H1 (cell line): Measurements from ENCODE around the gene PLCB1. TPM values are rescaled to one million over a fixed set of nuclear protein-coding genes. Genes with fewer than 3 reads are reported as not detected.

ENCODE experiments used
- CTCF ChIA-PET: fragments of 300-600 bp; sonication (Branson Sonifier 250); formaldehyde crosslinking; loops from one replicate; lab custom pipeline; 2021; ENCODE audit not compliant: partially characterized antibody; lab: Charles Lee
- POLR2A ChIA-PET: fragments of 300-600 bp; sonication (Branson Sonifier 250); formaldehyde crosslinking; loops from one replicate; lab custom pipeline; 2021; ENCODE audit warnings: inconsistent platforms; ENCODE audit not compliant: partially characterized antibody; lab: Charles Lee
- DNase-seq, 2 experiments: peaks; one replicate each; pipeline versions ENCODE4 v3.0.0 to v3.0.0-alpha.2; 2010 to 2022; ENCODE audit warnings: low spot score in 2 of 2, low read depth in 1 of 2, mixed read lengths in 1 of 2
- FAIRE-seq: peaks from 2 replicates; lab custom pipeline; 2011; peaks lifted over from hg19 to GRCh38; lab: Jason Lieb, UNC
- H2AFZ ChIP-seq: 2 replicates; pipeline ENCODE4 v1.8.1; 2012; ENCODE audit warnings: low read length, inconsistent platforms
- H2AK5ac ChIP-seq: 2 replicates; pipeline ENCODE4 v1.6.1; 2013; ENCODE audit warnings: low read depth, low read length
- H2BK120ac ChIP-seq: replicated peaks from 2 replicates; pipeline ENCODE3; 2013; ENCODE audit warnings: low read depth, low read length, inconsistent platforms
- H2BK12ac ChIP-seq: 2 replicates; pipeline ENCODE4 v1.6.1; 2013; ENCODE audit warnings: low read depth, low read length
- H2BK15ac ChIP-seq: 2 replicates; pipeline ENCODE4 v1.6.1; 2013; ENCODE audit warnings: low read length
- H2BK20ac ChIP-seq: 2 replicates; pipeline ENCODE4 v1.6.1; 2013; ENCODE audit warnings: low read length
- H2BK5ac ChIP-seq: 2 replicates; pipeline ENCODE4 v1.6.1; 2013; ENCODE audit warnings: low read depth, low read length
- H3K14ac ChIP-seq: 2 replicates; pipeline ENCODE4 v1.6.1; 2013; ENCODE audit warnings: inconsistent platforms; ENCODE audit not compliant: insufficient read length
- H3K18ac ChIP-seq: 2 replicates; pipeline ENCODE4 v1.6.1; 2013; ENCODE audit warnings: low read length; ENCODE audit errors: extremely low read depth
- H3K23ac ChIP-seq: 2 replicates; pipeline ENCODE4 v1.6.1; 2013; ENCODE audit warnings: inconsistent platforms; ENCODE audit not compliant: insufficient read length
- H3K23me2 ChIP-seq: 2 replicates; pipeline ENCODE4 v1.6.1; 2013; ENCODE audit warnings: low read depth, low read length
- H3K27ac ChIP-seq: 2 replicates; pipeline ENCODE4 v1.6.1; 2011; ENCODE audit warnings: low read depth, low read length, inconsistent platforms
- H3K27me3 ChIP-seq, 4 experiments: replicated peaks in 1 of 4; 1 replicate in 1 of 4; 2 replicates in 3 of 4; pipeline versions ENCODE4 v1.6.1 to v1.8.1; 2011 to 2013; ENCODE audit warnings: low read length in 3 of 4, mild to moderate bottlenecking in 3 of 4, inconsistent platforms in 2 of 4, mixed read lengths in 2 of 4, moderate library complexity in 1 of 4; ENCODE audit not compliant: control insufficient read depth in 3 of 4, insufficient read depth in 3 of 4; ENCODE audit errors: extremely low read depth in 1 of 4
- H3K36me3 ChIP-seq, 4 experiments: 2 replicates each; pipeline versions ENCODE4 v1.6.1 to v1.8.1; 2011 to 2013; ENCODE audit warnings: mild to moderate bottlenecking in 4 of 4, low read length in 3 of 4, moderate library complexity in 2 of 4, control low read depth in 1 of 4, inconsistent platforms in 1 of 4; ENCODE audit not compliant: insufficient read depth in 4 of 4, control insufficient read depth in 2 of 4
- H3K4ac ChIP-seq: replicated peaks from 2 replicates; pipeline ENCODE3; 2013; ENCODE audit warnings: low read length, low read depth, mixed read lengths, inconsistent platforms; ENCODE audit not compliant: insufficient read length
- H3K4me1 ChIP-seq, 4 experiments: replicated peaks in 1 of 4; 1 replicate in 1 of 4; 2 replicates in 3 of 4; pipeline versions ENCODE4 v1.6.1 to v1.8.1; 2011 to 2013; ENCODE audit warnings: low read length in 3 of 4, inconsistent platforms in 2 of 4, mixed read lengths in 1 of 4; ENCODE audit not compliant: insufficient read depth in 4 of 4, control insufficient read depth in 3 of 4
- H3K4me2 ChIP-seq, 2 experiments: 2 replicates each; pipeline versions ENCODE4 v1.6.1 to v1.8.1; 2011 to 2013; ENCODE audit warnings: low read depth in 2 of 2, low read length in 2 of 2, control low read depth in 1 of 2, inconsistent platforms in 1 of 2, mild to moderate bottlenecking in 1 of 2; ENCODE audit not compliant: insufficient read depth in 1 of 2
- H3K4me3 ChIP-seq, 4 experiments: fragments of 200-600, 300-600 bp in 1 of 4; sonication (generic), shearing (Covaris generic), sonication (Bioruptor Twin) in 1 of 4; 2 replicates each; pipeline versions ENCODE4 v1.5.1 to v1.8.1; 2011 to 2016; ENCODE audit warnings: low read length in 4 of 4, low read depth in 3 of 4, control low read depth in 2 of 4, inconsistent platforms in 2 of 4, mild to moderate bottlenecking in 2 of 4, mixed read lengths in 1 of 4, moderate library complexity in 1 of 4; ENCODE audit not compliant: insufficient read depth in 2 of 4; ENCODE audit errors: extremely low read depth in 1 of 4
- H3K56ac ChIP-seq: replicated peaks from 2 replicates; pipeline ENCODE3; 2013; ENCODE audit warnings: low read depth, mild to moderate bottlenecking, mixed read lengths, low read length, inconsistent platforms; ENCODE audit not compliant: insufficient read length
- H3K79me1 ChIP-seq: 2 replicates; pipeline ENCODE4 v1.6.1; 2013; ENCODE audit warnings: low read depth, low read length, control low read depth
- H3K79me2 ChIP-seq, 2 experiments: 2 replicates each; pipeline versions ENCODE4 v1.6.1 to v1.8.1; 2012 to 2013; ENCODE audit warnings: low read length in 2 of 2, mild to moderate bottlenecking in 2 of 2, inconsistent platforms in 1 of 2; ENCODE audit not compliant: insufficient read depth in 2 of 2, control insufficient read depth in 1 of 2
- H3K9ac ChIP-seq, 4 experiments: replicated peaks in 1 of 4; 1 replicate in 1 of 4; 2 replicates in 3 of 4; pipeline versions ENCODE4 v1.6.1 to v1.8.1; 2011 to 2013; ENCODE audit warnings: low read depth in 3 of 4, low read length in 3 of 4, control low read depth in 2 of 4, mild to moderate bottlenecking in 2 of 4, moderate library complexity in 2 of 4, inconsistent platforms in 1 of 4; ENCODE audit errors: extremely low read depth in 1 of 4
- H3K9me3 ChIP-seq, 2 experiments: 2 replicates each; pipeline versions ENCODE4 v1.6.1 to v1.8.1; 2012 to 2013; ENCODE audit warnings: mild to moderate bottlenecking in 2 of 2, moderate library complexity in 2 of 2, control low read depth in 1 of 2, inconsistent platforms in 1 of 2, low read depth in 1 of 2, low read length in 1 of 2, mixed read lengths in 1 of 2; ENCODE audit not compliant: insufficient read depth in 2 of 2
- H4K20me1 ChIP-seq, 2 experiments: replicated peaks in 1 of 2; 2 replicates each; pipeline versions ENCODE3 to v1.8.1; 2011 to 2013; ENCODE audit warnings: inconsistent platforms in 2 of 2, low read length in 2 of 2, mild to moderate bottlenecking in 1 of 2; ENCODE audit not compliant: insufficient read depth in 2 of 2, control insufficient read depth in 1 of 2
- H4K5ac ChIP-seq: 2 replicates; pipeline ENCODE4 v1.6.1; 2013; ENCODE audit warnings: low read length, low read depth, mixed read lengths, inconsistent platforms; ENCODE audit not compliant: insufficient read length
- H4K8ac ChIP-seq: 2 replicates; pipeline ENCODE4 v1.8.0; 2013; ENCODE audit warnings: mild to moderate bottlenecking, moderate library complexity, low read length, inconsistent platforms; ENCODE audit not compliant: insufficient read depth; ENCODE audit errors: extremely low read depth
- H4K91ac ChIP-seq: replicated peaks from 2 replicates; pipeline ENCODE3; 2013; ENCODE audit warnings: low read length, mixed read lengths, inconsistent platforms; ENCODE audit not compliant: insufficient read length
- EZH2 ChIP-seq: fragments of 200-600 bp; sonication (generic); IDR thresholded peaks from 2 replicates; pipeline ENCODE4 v1.7.1; 2012; ENCODE audit warnings: low read depth, mild to moderate bottlenecking, moderate library complexity, low read length, inconsistent platforms; ENCODE audit not compliant: severe bottlenecking
- KDM4A ChIP-seq: IDR thresholded peaks from one replicate; pipeline ENCODE4 v1.7.1; 2012; ENCODE audit warnings: low read depth, mild to moderate bottlenecking, moderate library complexity, low read length, inconsistent platforms; ENCODE audit not compliant: severe bottlenecking
- NRF1 ChIP-seq: IDR thresholded peaks from 2 replicates; pipeline ENCODE4 v1.6.1; 2011; ENCODE audit warnings: mild to moderate bottlenecking, low read depth, low read length, improper control_type of control experiment
- POLR2AphosphoS5 ChIP-seq: IDR thresholded peaks from 2 replicates; pipeline ENCODE4 v1.6.1; 2011; ENCODE audit warnings: low read depth, low read length
- RAD21 ChIP-seq, 2 experiments: IDR thresholded peaks in 1 of 2; conservative IDR thresholded peaks in 1 of 2; 2 replicates each; pipeline ENCODE4 v1.6.1; 2011; ENCODE audit warnings: low read depth in 2 of 2, low read length in 2 of 2, improper control_type of control experiment in 1 of 2, inconsistent platforms in 1 of 2, mild to moderate bottlenecking in 1 of 2, moderate library complexity in 1 of 2
- RBBP5 ChIP-seq: IDR thresholded peaks from 2 replicates; pipeline ENCODE4 v1.7.1; 2012; ENCODE audit warnings: low read depth, mild to moderate bottlenecking, inconsistent platforms, low read length, moderate library complexity, borderline replicate concordance
- SAP30 ChIP-seq: fragments of 300-600 bp; sonication (generic); IDR thresholded peaks from 2 replicates; pipeline ENCODE4 v1.7.1; 2012; ENCODE audit warnings: low read length, moderate library complexity, mild to moderate bottlenecking, inconsistent platforms; ENCODE audit not compliant: insufficient read depth, insufficient replicate concordance
- WGBS, 2 experiments: shearing (Covaris generic) in 1 of 2; methylation state at CpG; one replicate each; pipeline versions ENCODE4 v1.1.6 to v1.1.7; 2013 to 2015; ENCODE audit warnings: low lambda C conversion rate in 2 of 2, mixed read lengths in 2 of 2, inconsistent platforms in 1 of 2, low coverage in 1 of 2, missing lambda C conversion rate in 1 of 2; ENCODE audit not compliant: insufficient replicate concordance in 2 of 2, insufficient coverage in 1 of 2, insufficient read length in 1 of 2; ENCODE audit errors: extremely low coverage in 1 of 2, missing lambda C conversion rate in 1 of 2; 5-methylcytosine and 5-hydroxymethylcytosine counted together
- polyA plus RNA-seq, 7 experiments: library from polyadenylated mRNA; depleted of rRNA in 3 of 7; stranded (reverse) in 5 of 7; unstranded in 2 of 7; fragments of >200 nt in 5 of 7; fragments of 200-250 nt in 2 of 7; gene quantifications; 1 replicate in 5 of 7; 2 replicates in 1 of 7; 4 replicates in 1 of 7; pipeline versions ENCODE4 v1.2.1 to v1.2.3, GENCODE V29; 2011 to 2013; ENCODE audit warnings: missing spikeins in 2 of 7, mixed read lengths in 2 of 7
- total RNA-seq: library from RNA; stranded (reverse); fragmentation: NEBNext Ultra II Directional; extraction: Animal tissue kit (Norgen Biotek cat#: 25700); gene quantifications from 2 replicates; pipeline ENCODE4 v1.2.1, GENCODE V29; 2021

PLCB1 gene
- total and polyA plus RNA-seq, 2 of the 8 experiments (the other 6 are each of a cell fraction or from before 2014, with no cell fraction given) = 2.6 to 9.1 TPM

DNA sequence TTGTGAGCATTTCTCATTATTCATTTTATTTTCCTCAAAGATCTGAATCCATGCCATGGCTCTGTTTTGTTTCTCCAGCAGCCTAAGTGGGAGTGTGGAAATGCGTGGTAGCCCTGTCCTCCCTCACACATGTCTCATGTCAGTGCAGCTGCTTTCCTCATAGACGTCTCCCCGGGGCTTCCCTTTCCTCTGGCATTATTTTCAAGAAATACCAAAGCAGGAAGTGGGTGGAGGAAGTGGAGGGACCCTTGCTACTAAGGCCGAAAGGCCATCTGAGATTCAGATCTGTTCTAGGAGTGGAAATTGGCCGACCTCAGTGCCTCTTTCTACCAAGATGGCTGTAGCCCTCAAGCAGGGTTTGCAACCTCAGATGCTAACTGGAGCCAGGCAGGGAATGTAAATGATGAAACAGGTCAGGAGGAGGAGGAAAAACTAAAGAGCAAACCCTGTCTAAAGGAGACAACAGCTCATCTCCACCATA is 515.9 kb downstream of the PLCB1 start:
- H2AFZ ChIP-seq = no peak overlapping the region
- no peaks in the 10 kb centered on the region for H4K20me1 ChIP-seq
- H3K56ac ChIP-seq = no peak overlapping the region
- no peak overlapping the region for H4K8ac ChIP-seq
- no peak overlapping the region for H3K4me2 ChIP-seq
- H3K4me1 ChIP-seq = no peaks in the 10 kb centered on the region
- H3K9ac ChIP-seq = no peak overlapping the region
- TF ChIP-seq POLR2AphosphoS5 (no peak), RBBP5 (no peak), KDM4A (no peak), NRF1 (no peak), SAP30 (no peak), EZH2 (no peak), RAD21 (IDR thresholded peaks at IDR 0.05 in 1 of 2, conservative IDR thresholded peaks at IDR 0.05 in 1 of 2; ENCODE audit: low read depth in 2 of 2, low read length in 2 of 2) (no peak)
- no peak overlapping the region for H2BK15ac ChIP-seq
- DNase-seq (no peak), FAIRE-seq (no peak)
- H2BK20ac ChIP-seq = no peak overlapping the region
- no peak overlapping the region for H4K91ac ChIP-seq
- H3K23ac ChIP-seq = no peak overlapping the region
- no peak overlapping the region for H3K18ac ChIP-seq
- H3K9me3 ChIP-seq = 0 out of 4 replicates have a peak, but pooled peaks cover 0 to 4% of the 10 kb centered on the region in 2 experiments
- no peak overlapping the region for H2AK5ac ChIP-seq
- no peak overlapping the region for H3K4ac ChIP-seq
- no peaks in the 10 kb centered on the region; a peak in 1 of 7 replicates for H3K27me3 ChIP-seq
- 86% methylated on average over 5 of the region's 5 CpGs; no CpG with 5 or more reads in 1 of the 2 experiments for WGBS, 2 experiments
- POLR2A ChIA-PET = no interaction called here
- H2BK12ac ChIP-seq = no peak overlapping the region
- H3K14ac ChIP-seq = no peak overlapping the region
- H3K79me1 ChIP-seq = no peaks in the 10 kb centered on the region
- H3K4me3 ChIP-seq = no peak overlapping the region
- no peaks in the 10 kb centered on the region for H3K23me2 ChIP-seq
- H2BK120ac ChIP-seq = no peak overlapping the region
- no peak overlapping the region for H4K5ac ChIP-seq
- peaks cover 0 to 10% (median 0%) of the 10 kb centered on the region in 4 experiments; a peak in 1 of 8 replicates for H3K36me3 ChIP-seq
- no peaks in the 10 kb centered on the region for H3K79me2 ChIP-seq
- H3K27ac ChIP-seq = no peak overlapping the region
- no peak overlapping the region for H2BK5ac ChIP-seq
- CTCF ChIA-PET = interaction anchor here (1.1 kb wide), 1 partner anchor 13 kb away, joined by 3 read pairs; no protein-coding TSS in a partner anchor
